HepG2 (cell line): ENCODE measurements around the gene STUM. TPM values are rescaled to one million over a fixed set of nuclear protein-coding genes. Genes with fewer than 3 reads are reported as not detected.

Experiments used
- ATAC-seq: fragments of 200-7000 bp; cut with Tn5 transposase; 3 replicates; pipeline ENCODE4 v1.9.1; 2020; ENCODE audit warnings: mild to moderate bottlenecking, moderate library complexity
- BruUV-seq: library from RNA; stranded (reverse); fragments of 400-500 nt; replicated peaks from 2 replicates; lab custom pipeline; 2021; lab: Mats Ljungman, UMichigan
- CTCF ChIA-PET: fragments of 300-600 bp; formaldehyde crosslinking; extraction: SDS; loops from one replicate; lab custom pipeline; 2021; ENCODE audit warnings: low total read pairs, inconsistent platforms, low intra/inter-chr PET ratio; lab: Yijun Ruan, JAX
- POLR2A ChIA-PET: fragments of 350-600 bp; sonication (Branson Sonifier 250); formaldehyde crosslinking; loops from one replicate; lab custom pipeline; 2020; ENCODE audit warnings: antibody characterized with exemption, inconsistent platforms; lab: Yijun Ruan, JAX
- DNase-seq: peaks from one replicate; pipeline ENCODE4 v3.0.0-alpha.2; 2015; ENCODE audit warnings: low spot score
- FAIRE-seq: peaks from 3 replicates; lab custom pipeline; 2011; peaks lifted over from hg19 to GRCh38; lab: Jason Lieb, UNC
- H2AFZ ChIP-seq: one replicate; pipeline ENCODE4 v1.6.1; 2011; ENCODE audit warnings: low read length, inconsistent platforms
- H3K27ac ChIP-seq: fragments of 300-600 bp; 3 replicates; pipeline ENCODE4 v1.8.0; 2011; ENCODE audit warnings: mixed run types, mild to moderate bottlenecking, mixed read lengths, low read length, inconsistent platforms; ENCODE audit not compliant: insufficient read depth; ENCODE audit errors: extremely low read length
- H3K27me3 ChIP-seq, 2 experiments: fragments of 200-600 bp in 1 of 2; 2 replicates in 1 of 2; 3 replicates in 1 of 2; pipeline versions ENCODE4 v1.6.0 to v1.8.0; 2011; ENCODE audit warnings: low read length in 2 of 2, mild to moderate bottlenecking in 2 of 2, moderate library complexity in 2 of 2, inconsistent platforms in 1 of 2; ENCODE audit not compliant: insufficient read depth in 2 of 2, control insufficient read depth in 1 of 2
- H3K36me3 ChIP-seq, 2 experiments: fragments of 200-600 bp in 1 of 2; replicated peaks in 1 of 2; 2 replicates in 1 of 2; 3 replicates in 1 of 2; pipeline versions ENCODE4 v1.5.1 to v1.8.0; 2011; ENCODE audit warnings: low read length in 2 of 2, inconsistent platforms in 1 of 2; ENCODE audit not compliant: insufficient read depth in 2 of 2, control insufficient read depth in 1 of 2
- H3K4me1 ChIP-seq: 2 replicates; pipeline ENCODE4 v1.5.1; 2012; ENCODE audit warnings: low read length, inconsistent platforms; ENCODE audit not compliant: insufficient read depth
- H3K4me2 ChIP-seq: 2 replicates; pipeline ENCODE4 v1.6.0; 2011; ENCODE audit warnings: low read depth, low read length, inconsistent platforms
- H3K4me3 ChIP-seq, 3 experiments: fragments of 200-600 bp in 1 of 3; sonication (generic), shearing (Covaris generic) in 1 of 3; replicated peaks in 1 of 3; 2 replicates each; pipeline ENCODE4 v1.5.1; 2011 to 2016; ENCODE audit warnings: low read length in 3 of 3, inconsistent platforms in 2 of 3, low read depth in 2 of 3, mild to moderate bottlenecking in 2 of 3, control low read depth in 1 of 3, mixed read lengths in 1 of 3; ENCODE audit not compliant: insufficient read depth in 1 of 3
- H3K79me2 ChIP-seq: one replicate; pipeline ENCODE4 v1.6.1; 2011; ENCODE audit warnings: low read length, inconsistent platforms; ENCODE audit not compliant: insufficient read depth
- H3K9ac ChIP-seq: 2 replicates; pipeline ENCODE4 v1.6.0; 2011; ENCODE audit warnings: mild to moderate bottlenecking, low read depth, low read length, inconsistent platforms; ENCODE audit not compliant: insufficient read depth
- H3K9me3 ChIP-seq: 2 replicates; pipeline ENCODE4 v1.5.1; 2012; ENCODE audit warnings: mild to moderate bottlenecking, low read length
- H4K20me1 ChIP-seq: 2 replicates; pipeline ENCODE4 v1.6.0; 2011; ENCODE audit warnings: inconsistent platforms, mild to moderate bottlenecking, low read length, moderate library complexity; ENCODE audit not compliant: insufficient read depth
- E2F5 ChIP-seq: sonication (generic); formaldehyde crosslinking; conservative IDR thresholded peaks from 2 replicates; pipeline ENCODE4 v1.4.0; 2020; ENCODE audit warnings: missing genetic modification reagents
- ETS1 ChIP-seq: sonication (generic); formaldehyde crosslinking; IDR thresholded peaks from 2 replicates; pipeline ENCODE4 v1.4.0; 2020; ENCODE audit warnings: missing genetic modification reagents
- IRF9 ChIP-seq: sonication (generic); formaldehyde crosslinking; IDR thresholded peaks from 2 replicates; pipeline ENCODE4 v1.8.0; 2022; ENCODE audit warnings: missing genetic modification reagents, mild to moderate bottlenecking, borderline replicate concordance
- NFIC ChIP-seq: IDR thresholded peaks from 2 replicates; pipeline ENCODE4 v1.6.1; 2012; ENCODE audit warnings: mild to moderate bottlenecking, low read length, inconsistent platforms
- NRL ChIP-seq: sonication (generic); formaldehyde crosslinking; IDR thresholded peaks from 2 replicates; pipeline ENCODE4 v1.5.0; 2020; ENCODE audit warnings: missing genetic modification reagents, mild to moderate bottlenecking, moderate library complexity, borderline replicate concordance
- TBX3 ChIP-seq: fragments of 450-650 bp; IDR thresholded peaks from 2 replicates; pipeline ENCODE4 v1.6.1; 2017; ENCODE audit warnings: antibody characterized with exemption, mild to moderate bottlenecking, inconsistent platforms, borderline replicate concordance
- TOPORS ChIP-seq: sonication (generic); formaldehyde crosslinking; IDR thresholded peaks from 2 replicates; pipeline ENCODE4 v1.8.0; 2023; ENCODE audit warnings: mild to moderate bottlenecking, missing genetic modification reagents
- U2AF2 ChIP-seq: fragments of 200-400 bp; formaldehyde crosslinking; IDR thresholded peaks from 2 replicates; pipeline ENCODE4 v1.6.1; 2017; ENCODE audit warnings: low read depth, mild to moderate bottlenecking, low read length
- ZFY ChIP-seq: sonication (generic); formaldehyde crosslinking; IDR thresholded peaks from 2 replicates; pipeline ENCODE4 v1.4.0; 2020; ENCODE audit warnings: missing genetic modification reagents
- ZNF788 ChIP-seq: sonication (generic); formaldehyde crosslinking; IDR thresholded peaks from 2 replicates; pipeline ENCODE4 v1.5.0; 2020; ENCODE audit warnings: mild to moderate bottlenecking, missing genetic modification reagents, borderline replicate concordance
- WGBS: methylation state at CpG from one replicate; pipeline ENCODE4 v1.1.6; 2017; ENCODE audit warnings: low lambda C conversion rate; 5-methylcytosine and 5-hydroxymethylcytosine counted together
- in situ Hi-C: cut with HindIII; loops from 2 replicates; pipeline ENCODE4 v1.10.0; 2017; ENCODE audit warnings: low pct_unique_long_range_greater_than_20kb; ENCODE audit not compliant: extremely low pct_ligation_motif_present
- intact Hi-C: fragments of 100-400 bp; cut with micrococcal nuclease; formaldehyde crosslinking; loops from one replicate; pipeline ENCODE4 v1.10.0; 2022; ENCODE audit not compliant: unreplicated experiment
- polyA plus RNA-seq, 8 experiments: library from polyadenylated mRNA; depleted of rRNA in 3 of 8; stranded (reverse) in 7 of 8; unstranded in 1 of 8; fragments of >200 nt; fragmentation: Illumina TruSeq in 4 of 8; extraction: Trizol in 4 of 8; gene quantifications; 2 replicates each; pipeline versions ENCODE4 v1.2.1 to v1.2.3, GENCODE V29; 2011 to 2016; ENCODE audit warnings: low read depth in 4 of 8, missing spikeins in 1 of 8, mixed read lengths in 1 of 8; ENCODE audit not compliant: insufficient read depth in 1 of 8
- total RNA-seq, 5 experiments: library from RNA; depleted of rRNA; stranded (reverse); fragments of >200 nt; fragmentation: Illumina TruSeq; extraction: Trizol; gene quantifications; 2 replicates each; pipeline ENCODE4 v1.2.3, GENCODE V29; 2016; ENCODE audit warnings: low read depth in 1 of 5
- TF ChIP-seq, protein P1 (sequence below): sonication (generic); formaldehyde crosslinking; IDR thresholded peaks from 2 replicates; pipeline ENCODE4 v1.5.0; 2020; ENCODE audit warnings: missing genetic modification reagents

Gene STUM
- total and polyA plus RNA-seq, 2 of the 13 experiments (the other 11 are each of a cell fraction or from before 2014, with no cell fraction given), result not detected

GRCh38 chr1:226631229-226632000 is 82.9 kb downstream of the STUM start:
- H3K4me3 ChIP-seq, result no peak overlapping the region
- intact Hi-C loops, result loop anchor here (10.0 kb wide), 1 partner anchor 803 kb away; no protein-coding TSS in a partner anchor
- FAIRE-seq, result no peak
- no peak overlapping the region for H3K9ac ChIP-seq
- H4K20me1 ChIP-seq, result no peaks in the 10 kb centered on the region
- ATAC-seq, result no peak
- TF ChIP-seq TBX3, result no peak
- TF ChIP-seq, protein P1, sequence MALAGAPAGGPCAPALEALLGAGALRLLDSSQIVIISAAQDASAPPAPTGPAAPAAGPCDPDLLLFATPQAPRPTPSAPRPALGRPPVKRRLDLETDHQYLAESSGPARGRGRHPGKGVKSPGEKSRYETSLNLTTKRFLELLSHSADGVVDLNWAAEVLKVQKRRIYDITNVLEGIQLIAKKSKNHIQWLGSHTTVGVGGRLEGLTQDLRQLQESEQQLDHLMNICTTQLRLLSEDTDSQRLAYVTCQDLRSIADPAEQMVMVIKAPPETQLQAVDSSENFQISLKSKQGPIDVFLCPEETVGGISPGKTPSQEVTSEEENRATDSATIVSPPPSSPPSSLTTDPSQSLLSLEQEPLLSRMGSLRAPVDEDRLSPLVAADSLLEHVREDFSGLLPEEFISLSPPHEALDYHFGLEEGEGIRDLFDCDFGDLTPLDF (CRISPR knock-in tag), result no peak
- TF ChIP-seq U2AF2, result no peak
- TF ChIP-seq NRL, result no peak
- TF ChIP-seq ZFY (CRISPR knock-in tag), result no peak
- TF ChIP-seq ZNF788, result no peak
- no peak for TF ChIP-seq NFIC
- no peak for TF ChIP-seq ETS1 (CRISPR knock-in tag)
- no peak for TF ChIP-seq IRF9 (CRISPR knock-in tag)
- no peak for TF ChIP-seq TOPORS (CRISPR knock-in tag)
- no peak for TF ChIP-seq E2F5 (CRISPR knock-in tag)
- ChIA-PET CTCF (interaction anchor here (0.9 kb wide), 1 partner anchor 197 kb away, joined by 3 read pairs; no protein-coding TSS in a partner anchor), POLR2A (no interaction called here)
- no peaks in the 10 kb centered on the region for H3K9me3 ChIP-seq
- H2AFZ ChIP-seq, result no peak overlapping the region
- H3K79me2 ChIP-seq, result no peaks in the 10 kb centered on the region
- in situ Hi-C loops, result loop anchor here (5.0 to 10.0 kb wide), 2 partner anchors 196 to 803 kb away; no protein-coding TSS in a partner anchor
- peaks cover 0 to 43% of the 10 kb centered on the region in 2 experiments; a peak in 4 of 5 replicates for H3K27me3 ChIP-seq
- no peaks in the 10 kb centered on the region for H3K36me3 ChIP-seq
- no peak for DNase-seq
- no TSS peak for BruUV-seq
- WGBS, result 2% methylated on average over 10 of the region's 10 CpGs
- peaks cover 9% of the 10 kb centered on the region for H3K4me1 ChIP-seq
- no peak overlapping the region for H3K27ac ChIP-seq
- no peak overlapping the region for H3K4me2 ChIP-seq
